MM.1S (cell line): Measurements from ENCODE around the gene SEL1L3.

ENCODE experiments used
- CTCF ChIP-seq: fragments of 300-600 bp; sonication (generic); IDR thresholded peaks from 2 replicates; pipeline ENCODE4 v1.5.1; 2016; ENCODE audit warnings: antibody characterized with exemption, low read length, mixed read lengths
- EZH2phosphoT487 ChIP-seq: fragments of 300-600 bp; sonication (generic); IDR thresholded peaks from 2 replicates; pipeline ENCODE4 v1.6.1; 2018; ENCODE audit warnings: antibody characterized with exemption, low read length

- TF ChIP-seq CTCF: no peak
- no peak for TF ChIP-seq EZH2phosphoT487
These were observed 1.1 kb upstream of the SEL1L3 start for GRCh38 chr4:25863831-25864418.
